GM18868 (cell line): ENCODE measurements around the gene ZSWIM4.

Experiments
- ATAC-seq: cut with Tn5 transposase; IDR thresholded peaks from one replicate; pipeline ENCODE4 v1.9.1; 2021; ENCODE audit warnings: mild to moderate bottlenecking, moderate library complexity; ENCODE audit not compliant: unreplicated experiment

The ZSWIM4 gene

DNA sequence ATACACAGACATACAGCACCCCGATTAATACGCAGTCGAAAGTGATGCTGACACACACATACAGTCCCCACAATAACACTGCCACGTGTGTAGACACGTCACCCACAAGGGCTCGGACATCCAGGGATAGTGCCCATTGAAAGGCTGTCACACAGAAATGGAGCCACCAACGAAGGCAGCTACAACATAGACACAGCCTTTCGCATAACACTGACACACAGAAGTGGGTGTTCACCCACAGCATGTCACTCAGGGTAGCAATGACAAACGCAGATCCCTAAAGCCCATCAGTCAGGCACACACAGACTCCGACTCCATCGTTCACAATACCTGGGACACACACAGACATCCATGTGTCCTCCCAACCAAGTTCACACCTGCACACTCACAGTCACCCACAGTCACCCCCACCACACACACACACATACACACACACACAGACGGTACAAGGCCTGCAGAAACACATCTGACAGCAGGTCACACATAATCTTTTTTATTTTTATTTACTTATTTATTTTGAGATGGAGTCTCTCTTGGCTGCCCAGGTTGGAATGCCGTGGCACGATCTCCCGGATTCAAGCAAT is 71.3 kb downstream of the ZSWIM4 start:
- no peak for ATAC-seq

DNA sequence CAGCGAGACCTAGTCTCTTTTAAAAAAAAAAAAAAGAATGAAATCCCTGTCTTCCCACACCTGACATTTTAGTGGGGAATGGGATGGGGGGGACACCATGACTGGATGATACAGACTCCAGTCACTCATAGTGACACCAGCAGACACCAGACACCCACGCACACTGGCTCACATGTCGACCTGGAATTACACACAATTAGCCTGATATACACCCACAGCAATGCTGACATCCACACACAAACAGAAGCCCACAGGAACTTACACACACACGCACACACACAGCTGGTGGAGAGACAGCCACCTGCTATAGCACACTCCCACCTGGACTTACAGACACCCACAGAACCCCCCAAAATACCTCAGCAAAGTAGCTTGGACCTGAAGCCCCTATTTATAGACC is 73.4 kb downstream of the ZSWIM4 start:
- ATAC-seq, result no peak

DNA sequence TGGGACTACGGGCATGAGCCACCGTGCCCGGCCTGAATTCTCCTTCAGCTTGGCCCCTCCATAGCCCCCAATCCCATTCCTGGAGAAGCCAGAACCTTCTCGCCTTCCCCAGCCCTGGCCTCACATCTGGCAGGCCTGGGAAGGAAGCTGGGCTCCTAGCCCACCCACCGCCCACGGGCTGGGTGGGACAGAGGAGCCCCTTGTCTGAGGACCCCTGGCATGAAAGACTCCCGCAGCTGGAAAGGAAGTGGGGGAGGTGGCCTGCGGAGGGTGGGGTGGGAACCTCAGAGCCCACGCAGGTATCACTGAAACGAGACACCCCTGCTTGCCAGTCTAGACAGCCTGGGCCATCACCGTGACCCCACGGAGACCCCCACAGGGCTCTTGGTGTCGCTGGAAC is 74.0 kb downstream of the ZSWIM4 start:
- ATAC-seq, result no peak

DNA sequence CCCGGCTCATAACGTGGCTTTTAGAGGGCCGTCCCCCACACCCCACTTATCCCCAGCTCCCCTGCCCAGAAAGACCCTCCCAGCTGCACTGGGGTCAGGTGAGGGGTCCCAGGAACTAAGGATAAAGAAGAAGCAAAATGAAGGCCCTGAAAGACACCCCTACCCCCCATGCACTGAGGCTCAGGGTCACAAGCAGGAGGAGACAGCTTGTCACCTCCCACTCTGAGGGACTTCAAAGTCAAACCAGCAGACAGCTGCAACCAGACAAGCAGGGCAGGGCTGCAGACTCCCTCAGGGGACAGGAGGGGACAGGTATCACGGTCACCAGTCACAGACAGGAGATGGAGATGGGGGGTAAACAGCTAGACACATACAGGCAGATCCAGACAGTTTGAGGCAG is 75.6 kb downstream of the ZSWIM4 start:
- no peak for ATAC-seq

DNA sequence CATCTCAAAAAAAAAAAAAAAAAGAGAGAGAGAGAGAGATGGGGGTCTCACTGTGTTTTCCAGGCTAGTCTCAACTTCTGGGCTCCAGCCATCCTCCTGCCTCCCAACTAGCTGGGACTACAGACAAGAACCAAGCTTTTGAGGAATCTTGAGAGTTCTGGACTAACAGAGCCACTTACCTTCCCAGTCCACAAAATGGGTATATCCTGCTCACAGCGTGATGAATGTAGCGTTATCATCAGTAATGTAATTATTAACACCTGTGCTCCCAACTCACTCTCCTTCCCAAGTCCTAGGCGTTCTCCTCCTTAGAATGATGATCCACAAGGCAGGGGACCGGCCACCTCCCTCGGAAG is 77.1 kb downstream of the ZSWIM4 start:
- no peak for ATAC-seq

DNA sequence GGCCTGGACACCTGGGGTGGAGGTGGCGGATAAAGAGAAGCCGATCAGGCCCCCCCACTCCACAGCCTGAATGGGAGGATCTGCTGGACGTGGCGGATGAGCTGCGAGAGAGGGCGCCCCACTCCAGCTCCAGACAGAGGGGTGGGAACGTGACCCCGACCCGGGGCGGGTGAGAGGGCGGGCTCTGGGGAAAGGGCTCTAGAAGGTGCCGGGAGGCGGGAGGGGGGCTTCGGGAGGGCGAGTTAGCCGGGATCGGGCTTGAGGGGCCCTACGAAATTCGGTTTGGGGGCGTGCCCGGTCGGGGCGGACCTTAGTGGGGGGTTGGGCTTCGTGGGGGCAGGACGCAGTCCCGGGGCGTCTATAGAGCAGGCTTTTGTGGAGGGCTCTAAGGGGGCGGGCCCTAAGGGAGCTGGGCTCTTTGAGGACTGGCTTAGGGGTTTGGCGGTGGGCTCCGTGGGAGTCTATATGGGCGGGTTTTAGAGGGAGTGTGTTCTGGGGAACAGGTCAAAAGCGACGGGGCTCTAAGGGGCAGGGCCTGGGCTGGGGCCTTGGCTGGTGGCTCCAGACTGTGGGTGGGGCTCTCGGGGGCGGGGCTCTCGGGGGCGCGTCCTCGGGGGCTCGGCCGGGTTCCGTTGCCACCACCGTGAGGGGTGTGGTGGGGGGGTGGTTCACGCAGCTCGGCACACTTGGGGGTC is 77.6 kb downstream of the ZSWIM4 start:
- no peak for ATAC-seq

DNA sequence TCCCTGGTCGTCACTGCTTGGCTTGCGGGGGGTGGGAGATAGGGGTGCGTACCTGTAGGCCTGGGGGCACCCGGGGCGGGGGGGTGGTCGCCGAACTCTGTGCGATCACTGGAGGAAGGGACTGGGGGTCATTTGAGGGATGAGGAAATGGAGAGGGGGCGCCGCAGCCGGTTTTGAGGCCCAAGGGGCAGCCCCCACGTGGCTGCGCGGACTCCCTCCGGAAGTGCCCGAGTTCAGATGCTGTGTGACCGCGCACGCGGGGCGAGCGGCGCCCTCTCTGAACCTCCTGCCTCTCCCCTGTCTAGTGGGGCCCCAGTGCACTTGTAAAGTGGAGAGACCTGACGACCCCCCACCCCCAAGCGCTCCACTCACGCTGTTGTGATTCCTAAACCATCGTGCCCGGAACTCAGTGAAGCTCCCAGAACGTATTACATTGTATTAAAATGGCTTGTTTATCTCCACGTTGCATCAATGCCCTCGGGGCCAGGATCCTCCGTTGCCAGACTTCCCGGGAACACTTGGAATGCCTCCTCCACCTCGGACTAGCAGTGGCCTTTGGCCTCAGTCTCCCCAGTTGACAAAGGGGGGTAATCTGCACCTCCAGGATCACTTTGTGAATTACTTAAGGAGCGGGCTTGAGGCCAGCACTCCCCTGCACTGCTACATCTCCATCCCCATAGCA is 78.7 kb downstream of the ZSWIM4 start:
- no peak for ATAC-seq

DNA sequence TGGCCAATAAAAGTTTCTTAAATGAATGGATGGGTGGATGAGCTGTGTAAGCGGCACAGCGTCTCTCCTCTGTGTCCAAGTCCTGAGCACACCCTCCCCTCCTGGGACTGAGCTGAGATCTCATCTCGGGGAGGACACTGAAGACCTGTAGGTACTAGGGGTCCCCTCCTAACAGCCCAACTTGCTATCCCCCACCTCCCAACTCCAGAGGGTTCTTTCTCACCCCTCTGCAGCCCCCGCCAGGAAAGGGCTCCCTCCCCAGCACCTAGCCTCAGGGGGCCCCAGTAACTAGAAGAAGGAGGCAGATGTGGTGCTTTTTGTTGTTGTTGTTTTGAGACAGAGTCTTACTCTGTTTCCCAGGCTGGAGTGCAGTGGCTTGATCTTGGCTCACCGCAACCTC is 80.6 kb downstream of the ZSWIM4 start:
- no peak for ATAC-seq

DNA sequence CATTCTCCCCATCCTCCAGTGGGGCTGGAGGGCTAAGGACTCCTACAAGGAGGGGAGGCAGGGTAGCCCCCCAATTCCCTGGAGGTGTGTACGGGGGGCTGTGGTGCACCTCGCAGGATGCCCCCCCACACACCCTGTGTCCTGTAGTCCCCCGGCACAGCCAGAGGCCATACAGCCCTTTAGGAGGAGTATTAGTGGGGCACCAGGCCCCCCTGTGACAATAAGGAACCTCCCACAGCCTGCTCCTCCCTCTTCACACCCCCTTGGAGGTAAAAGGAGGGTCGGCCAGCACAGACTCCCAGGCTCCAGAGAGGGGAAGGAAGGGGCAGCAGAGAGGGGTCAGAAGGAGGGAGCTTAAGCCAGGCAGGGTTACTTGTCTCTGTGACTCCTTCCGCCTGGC is 81.6 kb downstream of the ZSWIM4 start, which contains the start of gene NANOS3:
NANOS3 (plus strand) TSS at position 301 of the 400 bp plus-strand sequence. CDS start 115 bp downstream, outside the sequence.
- no peak for ATAC-seq

DNA sequence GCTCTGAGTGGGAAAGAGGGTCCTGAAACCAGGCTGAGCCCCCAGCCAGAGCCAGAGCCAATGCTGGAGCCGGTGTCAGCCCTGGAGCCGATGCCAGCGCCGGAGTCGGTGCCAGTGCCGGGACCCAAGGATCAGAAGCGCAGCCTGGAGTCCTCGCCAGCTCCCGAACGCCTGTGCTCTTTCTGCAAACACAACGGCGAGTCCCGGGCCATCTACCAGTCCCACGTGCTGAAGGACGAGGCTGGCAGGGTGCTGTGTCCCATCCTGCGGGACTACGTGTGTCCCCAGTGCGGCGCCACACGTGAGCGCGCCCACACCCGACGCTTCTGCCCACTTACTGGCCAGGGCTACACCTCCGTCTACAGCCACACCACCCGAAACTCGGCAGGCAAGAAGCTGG is 82.1 kb downstream of the ZSWIM4 start:
- no peak for ATAC-seq

DNA sequence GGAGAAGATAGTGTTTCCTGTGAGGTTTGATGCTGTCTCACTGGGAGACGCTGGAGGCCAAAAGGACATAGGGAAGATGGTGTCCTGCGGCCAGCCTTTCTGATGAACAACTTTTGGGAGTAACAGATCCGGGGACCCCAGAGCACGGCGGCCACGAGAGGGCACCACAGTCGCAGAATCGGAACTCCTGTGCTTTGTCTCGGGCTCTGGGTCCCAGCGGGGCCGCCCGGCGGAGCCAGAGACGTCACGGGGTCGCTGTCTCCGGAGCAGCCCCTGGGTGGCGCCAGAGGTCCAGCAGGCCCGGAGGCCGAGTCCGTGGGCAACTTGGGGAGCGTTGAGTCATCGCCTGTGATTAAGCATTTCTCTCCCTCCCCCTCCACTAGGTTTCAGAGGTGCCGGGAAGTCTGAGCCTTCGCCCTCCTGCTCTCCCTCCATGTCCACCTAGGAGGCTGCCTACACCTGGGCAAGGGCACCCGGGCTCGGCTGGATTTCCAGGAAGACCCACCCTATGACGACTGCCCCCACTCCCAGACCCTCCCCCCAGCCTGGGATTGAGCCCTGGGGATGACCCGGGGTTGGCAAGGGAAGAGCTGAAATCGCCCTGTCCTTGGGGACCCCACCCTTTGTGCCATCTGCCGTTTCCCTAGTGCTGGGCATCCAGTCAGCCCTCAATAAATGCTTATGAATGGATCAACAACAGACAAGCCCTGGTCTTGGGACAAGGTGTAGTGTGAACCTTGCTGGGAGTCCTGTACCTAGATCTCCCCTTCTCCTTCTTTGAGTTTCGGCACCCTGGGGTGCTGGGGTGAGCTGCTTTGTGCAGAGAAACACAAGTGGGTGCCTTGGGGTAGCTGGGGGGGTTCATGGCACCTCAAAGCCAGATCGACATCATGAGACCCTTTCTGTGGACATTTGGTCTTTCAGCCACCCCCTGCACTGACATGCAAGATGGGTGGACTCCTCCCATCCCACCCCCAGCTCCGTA is 85.1 kb downstream of the ZSWIM4 start:
- peak; percentile 83 for ATAC-seq

DNA sequence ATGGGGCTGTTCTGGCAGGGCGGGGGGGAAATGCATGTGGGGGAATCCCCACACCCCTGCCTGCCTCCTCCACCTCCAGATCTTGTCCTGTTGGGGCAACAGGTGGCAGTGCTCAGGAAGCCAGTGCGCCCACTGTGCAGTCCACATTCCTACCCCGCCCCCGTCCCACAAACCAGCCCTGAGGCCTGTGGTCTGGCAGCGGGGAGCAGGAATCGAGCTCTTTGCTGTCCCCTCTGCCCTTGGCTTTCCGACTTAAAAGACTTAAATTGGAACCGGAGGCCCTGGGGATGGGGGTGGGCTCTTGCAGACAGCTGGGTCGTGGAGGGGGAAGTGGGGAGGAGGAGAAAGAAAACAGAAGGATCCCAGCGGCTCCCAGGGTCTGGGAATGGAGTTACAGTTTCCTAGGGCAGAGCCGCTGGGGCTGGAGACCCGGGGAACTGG is 86.0 kb downstream of the ZSWIM4 start:
- ATAC-seq, result no peak
